A549 (cell line): ENCODE data around the gene TRIM8.

ENCODE experiments used
- PHF8 ChIP-seq: fragments of 200-600 bp; sonication (generic); IDR thresholded peaks from 2 replicates; pipeline ENCODE4 v1.6.1; 2016; ENCODE audit warnings: low read depth, mild to moderate bottlenecking, antibody characterized with exemption, moderate library complexity, borderline replicate concordance
- POLR2A ChIP-seq: IDR thresholded peaks from 2 replicates; pipeline ENCODE4 v1.6.1; 2012; ENCODE audit warnings: mild to moderate bottlenecking, low read length
- RFX5 ChIP-seq: fragments of 450-650 bp; IDR thresholded peaks from 2 replicates; pipeline ENCODE4 v1.7.1; 2014; ENCODE audit warnings: antibody characterized with exemption, mild to moderate bottlenecking, moderate library complexity
- TF ChIP-seq, protein P1 (sequence below): fragments of 200-600 bp; sonication (generic); IDR thresholded peaks from 2 replicates; pipeline ENCODE4 v1.6.1; 2016; ENCODE audit warnings: antibody characterized with exemption, mild to moderate bottlenecking, moderate library complexity
- TF ChIP-seq, protein P2 (sequence below): fragments of >200 bp; sonication (Bioruptor Twin); formaldehyde crosslinking; IDR thresholded peaks from 3 replicates; pipeline ENCODE4 v1.5.1; 2016

DNA sequence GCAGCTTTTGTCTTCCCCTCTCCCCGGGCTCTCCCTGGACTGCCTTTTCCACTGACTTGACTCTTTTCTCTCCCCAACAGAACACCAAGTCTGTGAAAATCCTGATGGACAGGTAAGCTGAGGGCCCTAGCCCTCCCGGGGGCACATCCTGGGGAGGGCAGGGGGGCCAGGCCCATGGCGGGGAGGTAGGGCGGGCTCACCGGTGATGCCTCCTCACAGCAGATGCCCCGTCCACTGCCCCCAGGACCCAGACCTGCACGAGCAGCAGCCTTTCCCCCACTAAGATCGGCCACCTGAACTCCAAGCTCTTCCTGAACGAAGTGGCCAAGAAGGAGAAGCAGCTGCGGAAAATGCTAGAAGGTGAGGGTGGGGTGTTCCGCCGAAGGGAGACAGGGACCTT, 11.7 kb downstream of the TRIM8 start:
- TF ChIP-seq POLR2A (no peak), RFX5 (no peak), PHF8 (no peak)
- TF ChIP-seq, protein P1, sequence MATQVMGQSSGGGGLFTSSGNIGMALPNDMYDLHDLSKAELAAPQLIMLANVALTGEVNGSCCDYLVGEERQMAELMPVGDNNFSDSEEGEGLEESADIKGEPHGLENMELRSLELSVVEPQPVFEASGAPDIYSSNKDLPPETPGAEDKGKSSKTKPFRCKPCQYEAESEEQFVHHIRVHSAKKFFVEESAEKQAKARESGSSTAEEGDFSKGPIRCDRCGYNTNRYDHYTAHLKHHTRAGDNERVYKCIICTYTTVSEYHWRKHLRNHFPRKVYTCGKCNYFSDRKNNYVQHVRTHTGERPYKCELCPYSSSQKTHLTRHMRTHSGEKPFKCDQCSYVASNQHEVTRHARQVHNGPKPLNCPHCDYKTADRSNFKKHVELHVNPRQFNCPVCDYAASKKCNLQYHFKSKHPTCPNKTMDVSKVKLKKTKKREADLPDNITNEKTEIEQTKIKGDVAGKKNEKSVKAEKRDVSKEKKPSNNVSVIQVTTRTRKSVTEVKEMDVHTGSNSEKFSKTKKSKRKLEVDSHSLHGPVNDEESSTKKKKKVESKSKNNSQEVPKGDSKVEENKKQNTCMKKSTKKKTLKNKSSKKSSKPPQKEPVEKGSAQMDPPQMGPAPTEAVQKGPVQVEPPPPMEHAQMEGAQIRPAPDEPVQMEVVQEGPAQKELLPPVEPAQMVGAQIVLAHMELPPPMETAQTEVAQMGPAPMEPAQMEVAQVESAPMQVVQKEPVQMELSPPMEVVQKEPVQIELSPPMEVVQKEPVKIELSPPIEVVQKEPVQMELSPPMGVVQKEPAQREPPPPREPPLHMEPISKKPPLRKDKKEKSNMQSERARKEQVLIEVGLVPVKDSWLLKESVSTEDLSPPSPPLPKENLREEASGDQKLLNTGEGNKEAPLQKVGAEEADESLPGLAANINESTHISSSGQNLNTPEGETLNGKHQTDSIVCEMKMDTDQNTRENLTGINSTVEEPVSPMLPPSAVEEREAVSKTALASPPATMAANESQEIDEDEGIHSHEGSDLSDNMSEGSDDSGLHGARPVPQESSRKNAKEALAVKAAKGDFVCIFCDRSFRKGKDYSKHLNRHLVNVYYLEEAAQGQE: no peak
- TF ChIP-seq, protein P2, sequence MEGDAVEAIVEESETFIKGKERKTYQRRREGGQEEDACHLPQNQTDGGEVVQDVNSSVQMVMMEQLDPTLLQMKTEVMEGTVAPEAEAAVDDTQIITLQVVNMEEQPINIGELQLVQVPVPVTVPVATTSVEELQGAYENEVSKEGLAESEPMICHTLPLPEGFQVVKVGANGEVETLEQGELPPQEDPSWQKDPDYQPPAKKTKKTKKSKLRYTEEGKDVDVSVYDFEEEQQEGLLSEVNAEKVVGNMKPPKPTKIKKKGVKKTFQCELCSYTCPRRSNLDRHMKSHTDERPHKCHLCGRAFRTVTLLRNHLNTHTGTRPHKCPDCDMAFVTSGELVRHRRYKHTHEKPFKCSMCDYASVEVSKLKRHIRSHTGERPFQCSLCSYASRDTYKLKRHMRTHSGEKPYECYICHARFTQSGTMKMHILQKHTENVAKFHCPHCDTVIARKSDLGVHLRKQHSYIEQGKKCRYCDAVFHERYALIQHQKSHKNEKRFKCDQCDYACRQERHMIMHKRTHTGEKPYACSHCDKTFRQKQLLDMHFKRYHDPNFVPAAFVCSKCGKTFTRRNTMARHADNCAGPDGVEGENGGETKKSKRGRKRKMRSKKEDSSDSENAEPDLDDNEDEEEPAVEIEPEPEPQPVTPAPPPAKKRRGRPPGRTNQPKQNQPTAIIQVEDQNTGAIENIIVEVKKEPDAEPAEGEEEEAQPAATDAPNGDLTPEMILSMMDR: no peak
